ENCODE measurements around the gene TMEM222.

DNA sequence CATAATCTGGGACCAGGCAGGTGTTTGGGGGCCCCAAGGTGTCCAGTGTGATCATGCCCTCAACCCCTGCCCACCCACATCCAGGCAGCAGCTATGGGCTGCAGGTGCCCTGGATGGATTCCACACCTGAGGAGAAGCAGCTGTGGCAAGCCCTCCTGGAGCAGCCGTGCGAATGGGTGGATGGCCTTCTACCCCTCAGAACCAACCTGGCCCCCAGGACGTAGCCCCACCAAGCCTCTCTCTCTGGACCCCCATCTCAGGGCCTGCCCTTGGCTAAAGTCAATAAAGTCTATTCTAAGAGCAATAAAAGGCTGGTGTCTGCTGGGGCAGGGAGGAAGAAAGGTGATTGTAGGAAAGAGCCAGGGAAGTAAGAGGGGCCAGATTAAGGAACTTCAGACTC, 31.7 kb downstream of the TMEM222 start:
- TF ChIP-seq, protein P1, sequence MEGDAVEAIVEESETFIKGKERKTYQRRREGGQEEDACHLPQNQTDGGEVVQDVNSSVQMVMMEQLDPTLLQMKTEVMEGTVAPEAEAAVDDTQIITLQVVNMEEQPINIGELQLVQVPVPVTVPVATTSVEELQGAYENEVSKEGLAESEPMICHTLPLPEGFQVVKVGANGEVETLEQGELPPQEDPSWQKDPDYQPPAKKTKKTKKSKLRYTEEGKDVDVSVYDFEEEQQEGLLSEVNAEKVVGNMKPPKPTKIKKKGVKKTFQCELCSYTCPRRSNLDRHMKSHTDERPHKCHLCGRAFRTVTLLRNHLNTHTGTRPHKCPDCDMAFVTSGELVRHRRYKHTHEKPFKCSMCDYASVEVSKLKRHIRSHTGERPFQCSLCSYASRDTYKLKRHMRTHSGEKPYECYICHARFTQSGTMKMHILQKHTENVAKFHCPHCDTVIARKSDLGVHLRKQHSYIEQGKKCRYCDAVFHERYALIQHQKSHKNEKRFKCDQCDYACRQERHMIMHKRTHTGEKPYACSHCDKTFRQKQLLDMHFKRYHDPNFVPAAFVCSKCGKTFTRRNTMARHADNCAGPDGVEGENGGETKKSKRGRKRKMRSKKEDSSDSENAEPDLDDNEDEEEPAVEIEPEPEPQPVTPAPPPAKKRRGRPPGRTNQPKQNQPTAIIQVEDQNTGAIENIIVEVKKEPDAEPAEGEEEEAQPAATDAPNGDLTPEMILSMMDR (conservative IDR thresholded peaks at IDR 0.05; ENCODE audit: low read length): no peak
- TF ChIP-seq EZH2phosphoT487 (IDR thresholded peaks at IDR 0.05; ENCODE audit: borderline replicate concordance): no peak

Data from Loucy (cell line).